ENCODE data around the gene CTSF.
A peak's percentile ranks its signal among the peaks of the same experiment; 100 is the strongest.
"Not testable (repeated sequence)": the region's sequence is repeated elsewhere in the genome, so short reads cannot be mapped to it uniquely, and the experiment has no call there.

Gene CTSF

GRCh38 chr11:66540598-66540997, 27.8 kb downstream of the CTSF start:
- ATAC-seq, result not testable (repeated sequence)
- peaks cover 65% of the 10 kb centered on the region for H3K36me3 Mint-ChIP-seq

DNA sequence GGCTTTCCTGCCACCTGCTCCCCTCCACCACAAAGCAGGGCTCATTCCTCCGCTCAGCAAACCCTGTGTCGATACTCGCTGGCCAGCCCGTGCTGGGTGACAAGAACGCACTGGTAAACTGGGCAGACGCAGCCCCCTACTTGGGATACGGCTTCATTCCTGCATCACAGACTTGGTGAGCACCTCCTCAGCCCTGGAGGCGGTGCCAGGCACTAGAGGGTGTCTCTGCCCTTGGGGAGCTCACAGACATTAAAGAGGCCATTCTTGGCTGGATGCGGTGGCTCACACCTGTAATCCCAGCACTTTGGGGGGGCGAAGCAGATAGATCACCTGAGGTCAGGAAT, 28.6 kb downstream of the CTSF start:
- no peak overlapping the region for H3K4me3 Mint-ChIP-seq
- DNase-seq (ENCODE audit: low spot score in 2 of 2) (no peak), ATAC-seq (no peak)
- H3K4me1 Mint-ChIP-seq, result peaks cover 34% of the 10 kb centered on the region
- H3K36me3 Mint-ChIP-seq, result peaks cover 69% of the 10 kb centered on the region
- H3K9me3 Mint-ChIP-seq, result no peaks in the 10 kb centered on the region
- H3K27ac Mint-ChIP-seq, result peak overlapping the region; percentile 32

More at GRCh38 chr11:66540598-66540997, 27.8 kb downstream of the CTSF start:
- H3K27ac Mint-ChIP-seq; H3K9me3 Mint-ChIP-seq; DNase-seq (ENCODE audit: low spot score in 2 of 2); H3K4me3 Mint-ChIP-seq: not testable (repeated sequence)
- peaks cover 41% of the 10 kb centered on the region for H3K4me1 Mint-ChIP-seq

DNA sequence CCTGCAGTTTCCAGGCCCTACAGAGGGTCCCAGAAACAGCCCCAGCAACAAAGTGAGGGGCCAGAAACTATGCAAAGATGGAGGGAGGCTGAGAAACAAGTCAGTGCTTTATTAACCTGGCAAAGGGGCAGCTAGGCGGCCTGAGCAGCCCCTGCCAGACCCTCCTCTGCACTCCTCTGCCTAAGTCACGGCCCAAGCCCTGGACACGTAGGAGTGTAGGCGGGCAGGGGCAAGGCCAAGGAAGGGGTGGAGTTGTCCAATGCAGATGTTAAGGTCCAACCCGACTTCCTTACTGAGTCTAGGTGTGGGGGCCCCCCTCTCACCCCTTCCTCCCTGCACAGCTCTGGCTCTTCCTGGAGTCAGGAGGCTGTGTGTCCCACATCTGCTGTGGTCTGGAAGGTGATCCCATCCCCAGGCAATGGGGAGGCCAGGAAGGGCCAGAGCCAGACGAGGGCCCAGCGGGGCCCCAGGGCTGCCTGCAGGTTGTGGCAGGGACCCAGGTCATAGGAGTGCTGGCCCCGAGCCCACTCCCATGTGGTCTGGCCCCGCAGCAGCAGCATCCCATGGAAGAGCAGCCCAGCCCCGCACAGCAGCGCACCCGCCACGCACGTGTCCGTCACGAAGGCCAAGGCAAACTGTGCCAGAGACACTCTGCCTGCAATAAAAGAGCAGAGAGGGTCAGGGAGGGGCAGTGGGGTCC, 29.1 kb downstream of the CTSF start:
- ATAC-seq, result no peak
- Mint-ChIP-seq H3K4me3 (no peak overlapping the region), H3K36me3 (peaks cover 69% of the 10 kb centered on the region)

GRCh38 chr11:66532784-66533183, 35.6 kb downstream of the CTSF start:
- Mint-ChIP-seq H3K27ac (peak overlapping the region; percentile 82), H3K4me3 (no peak overlapping the region), H3K9me3 (no peaks in the 10 kb centered on the region), H3K4me1 (peaks cover 20% of the 10 kb centered on the region), H3K36me3 (peaks cover 56% of the 10 kb centered on the region)
- DNase-seq (ENCODE audit: low spot score in 2 of 2) (no peak), ATAC-seq (no peak)

More for the DNA sequence above, 29.1 kb downstream of the CTSF start:
- peaks cover 31% of the 10 kb centered on the region for H3K4me1 Mint-ChIP-seq
- H3K9me3 Mint-ChIP-seq, result no peaks in the 10 kb centered on the region
- DNase-seq (ENCODE audit: low spot score in 2 of 2), result no peak
- peak overlapping the region; percentile 43 for H3K27ac Mint-ChIP-seq

GRCh38 chr11:66531841-66532240, 36.6 kb downstream of the CTSF start:
- peaks cover 20% of the 10 kb centered on the region for H3K4me1 Mint-ChIP-seq
- peak overlapping the region; percentile 82 for H3K27ac Mint-ChIP-seq
- peaks cover 56% of the 10 kb centered on the region for H3K36me3 Mint-ChIP-seq
- no peaks in the 10 kb centered on the region for H3K9me3 Mint-ChIP-seq
- H3K4me3 Mint-ChIP-seq, result no peak overlapping the region
- DNase-seq (ENCODE audit: low spot score in 2 of 2) (no peak), ATAC-seq (no peak)

DNA sequence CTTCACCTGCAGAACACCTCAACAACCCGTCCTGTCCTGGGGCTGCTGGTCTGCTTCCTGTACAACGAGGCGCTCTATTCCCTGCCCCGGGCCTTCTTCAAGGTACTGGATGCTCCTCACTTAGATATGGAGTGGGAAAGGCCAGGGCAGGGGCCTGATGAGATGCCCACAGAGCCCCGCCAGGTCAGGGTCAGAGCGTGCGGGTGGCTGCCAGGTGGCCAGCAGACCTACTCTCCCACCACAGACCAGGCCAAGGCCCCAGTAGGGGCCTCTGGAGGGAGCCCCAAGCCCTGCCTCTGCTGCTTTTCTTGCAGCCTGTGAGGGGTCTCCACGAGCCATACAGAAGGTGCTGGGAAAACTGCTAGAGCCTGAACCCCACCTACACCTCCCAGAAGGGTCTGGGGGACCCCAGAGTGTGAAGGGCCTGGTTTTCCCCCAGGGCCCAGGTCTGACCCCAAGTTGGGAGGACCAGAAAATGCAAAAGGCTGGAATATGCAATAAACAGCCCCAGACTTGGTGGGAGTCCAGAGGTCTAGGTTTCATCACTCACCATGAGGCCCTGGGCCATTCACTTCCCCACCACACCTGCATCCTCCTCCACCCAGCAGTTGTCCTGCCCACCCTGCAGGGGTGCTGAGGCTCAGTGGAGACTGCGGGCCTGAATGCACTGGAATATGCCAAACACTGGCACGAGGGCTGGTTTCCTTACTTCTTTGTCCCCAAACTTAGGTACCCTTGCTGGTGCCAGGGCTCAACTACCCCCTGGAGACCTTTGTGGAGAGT, 37.3 kb downstream of the CTSF start:
- no peak overlapping the region for H3K27ac Mint-ChIP-seq
- H3K4me3 Mint-ChIP-seq, result no peak overlapping the region
- H3K4me1 Mint-ChIP-seq, result peaks cover 20% of the 10 kb centered on the region
- H3K9me3 Mint-ChIP-seq, result no peaks in the 10 kb centered on the region
- DNase-seq (ENCODE audit: low spot score in 2 of 2) (no peak), ATAC-seq (no peak)
- peaks cover 50% of the 10 kb centered on the region for H3K36me3 Mint-ChIP-seq

DNA sequence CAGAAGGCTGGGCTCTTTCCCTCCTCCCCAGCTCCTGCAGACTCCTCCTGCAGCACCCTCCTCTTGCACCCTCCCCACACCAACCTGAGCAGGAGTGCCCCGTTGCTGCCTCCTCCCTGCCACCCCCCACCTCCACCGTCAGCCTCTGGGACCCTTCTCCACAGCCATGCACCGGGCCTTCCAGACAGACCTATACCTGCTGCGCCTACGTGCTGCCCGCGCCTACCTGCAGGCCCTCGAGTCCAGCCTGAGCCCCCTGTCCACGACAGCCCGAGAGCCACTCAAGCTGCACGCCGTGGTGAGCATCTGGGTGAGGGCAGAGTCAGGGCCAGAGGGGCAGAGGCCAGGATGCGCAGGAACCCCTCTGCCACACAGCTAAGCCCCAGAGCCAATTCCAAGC, 38.8 kb downstream of the CTSF start:
- no peak overlapping the region for H3K27ac Mint-ChIP-seq
- H3K9me3 Mint-ChIP-seq, result no peaks in the 10 kb centered on the region
- peak; percentile 46 for ATAC-seq
- H3K4me3 Mint-ChIP-seq, result no peak overlapping the region
- H3K36me3 Mint-ChIP-seq, result peaks cover 41% of the 10 kb centered on the region
- DNase-seq (ENCODE audit: low spot score in 2 of 2), result no peak
- peaks cover 20% of the 10 kb centered on the region for H3K4me1 Mint-ChIP-seq

- Mint-ChIP-seq H3K9me3 (no peaks in the 10 kb centered on the region), H3K4me3 (no peak overlapping the region), H3K36me3 (peaks cover 45% of the 10 kb centered on the region), H3K27ac (no peak overlapping the region), H3K4me1 (peaks cover 20% of the 10 kb centered on the region)
- DNase-seq (ENCODE audit: low spot score in 2 of 2) (no peak), ATAC-seq (no peak)
Observed at GRCh38 chr11:66529069-66529468, 39.3 kb downstream of the CTSF start.

DNA sequence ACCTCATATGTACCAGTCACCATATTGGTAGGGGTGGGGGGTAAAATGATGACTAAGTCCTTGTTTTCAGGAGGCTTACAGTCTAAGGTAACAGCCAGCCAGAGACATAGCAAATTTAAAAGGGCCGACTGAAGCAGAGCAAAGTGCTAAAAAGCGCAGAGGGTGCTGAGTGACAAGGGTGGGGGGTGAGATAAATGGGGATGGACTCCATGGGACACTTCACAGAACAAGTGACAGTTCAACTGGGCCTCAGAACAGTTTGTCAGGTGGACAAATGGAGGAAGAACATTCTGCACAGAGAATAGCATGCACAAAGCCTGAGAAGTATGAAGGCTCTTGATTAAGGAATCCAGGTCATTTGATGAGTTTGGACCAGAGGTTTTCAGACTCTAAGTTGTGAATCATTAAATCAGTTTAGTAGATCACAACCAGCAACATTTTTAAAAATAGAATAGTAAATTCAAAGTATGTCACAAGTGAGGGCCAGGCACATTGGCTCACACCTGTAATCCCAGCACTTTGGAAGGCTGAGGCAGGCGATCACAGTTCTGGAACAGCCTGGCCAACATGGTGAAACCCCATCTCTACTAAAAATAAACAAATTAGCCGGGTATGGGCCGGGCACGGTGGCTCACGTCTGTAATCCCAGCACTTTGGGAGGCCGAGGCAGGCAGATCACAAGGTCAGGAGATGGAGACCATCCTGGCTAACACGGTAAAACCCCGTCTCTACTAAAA, 43.9 kb downstream of the CTSF start:
- Mint-ChIP-seq H3K27ac (no peak overlapping the region), H3K4me3 (no peak overlapping the region), H3K4me1 (no peaks in the 10 kb centered on the region), H3K9me3 (no peaks in the 10 kb centered on the region), H3K36me3 (peaks cover 71% of the 10 kb centered on the region)
- DNase-seq (ENCODE audit: low spot score in 2 of 2) (no peak), ATAC-seq (no peak)

DNA sequence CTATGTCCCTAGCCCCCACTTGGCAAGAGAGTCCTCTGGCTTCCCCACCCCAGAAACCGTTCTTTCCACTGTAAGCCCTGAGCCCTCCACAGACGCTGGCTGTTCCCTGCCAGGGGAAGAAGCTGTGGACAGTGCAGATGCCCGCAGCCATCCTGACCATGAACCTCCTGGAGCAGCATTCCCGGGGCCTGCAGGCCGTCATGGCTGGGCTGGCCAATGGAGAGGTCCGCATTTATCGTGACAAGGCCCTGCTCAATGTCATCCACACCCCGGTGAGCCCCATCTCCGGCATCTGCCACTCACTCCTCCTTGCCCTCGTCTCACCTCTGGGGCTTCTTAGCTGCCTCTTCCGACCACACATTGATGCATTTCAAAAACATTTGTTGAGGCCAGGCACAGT, 44.8 kb downstream of the CTSF start:
- peaks cover 71% of the 10 kb centered on the region for H3K36me3 Mint-ChIP-seq
- H3K9me3 Mint-ChIP-seq, result no peaks in the 10 kb centered on the region
- H3K4me1 Mint-ChIP-seq, result no peaks in the 10 kb centered on the region
- H3K4me3 Mint-ChIP-seq, result no peak overlapping the region
- ATAC-seq, result no peak
- H3K27ac Mint-ChIP-seq, result peak overlapping the region; percentile 43
- no peak for DNase-seq (ENCODE audit: low spot score in 2 of 2)

Data from stimulated activated effector memory CD8-positive, alpha-beta T cell treated with anti-CD3 and anti-CD28 coated beads, Interleukin-12 subunit alpha, Interleukin-12 subunit beta, amount 100 ng/mL, for 72 hours (primary cell).